ENCODE results near the gene CIDEB. TPM values are rescaled to one million over a fixed set of nuclear protein-coding genes. Genes with fewer than 3 reads are reported as not detected.

The CIDEB gene
- total and polyA plus RNA-seq, 9 of the 15 experiments (the other 6 are each of a cell fraction or from before 2014, with no cell fraction given), result 0.03 to 0.35 (median 0.09) TPM; not detected in 3

DNA sequence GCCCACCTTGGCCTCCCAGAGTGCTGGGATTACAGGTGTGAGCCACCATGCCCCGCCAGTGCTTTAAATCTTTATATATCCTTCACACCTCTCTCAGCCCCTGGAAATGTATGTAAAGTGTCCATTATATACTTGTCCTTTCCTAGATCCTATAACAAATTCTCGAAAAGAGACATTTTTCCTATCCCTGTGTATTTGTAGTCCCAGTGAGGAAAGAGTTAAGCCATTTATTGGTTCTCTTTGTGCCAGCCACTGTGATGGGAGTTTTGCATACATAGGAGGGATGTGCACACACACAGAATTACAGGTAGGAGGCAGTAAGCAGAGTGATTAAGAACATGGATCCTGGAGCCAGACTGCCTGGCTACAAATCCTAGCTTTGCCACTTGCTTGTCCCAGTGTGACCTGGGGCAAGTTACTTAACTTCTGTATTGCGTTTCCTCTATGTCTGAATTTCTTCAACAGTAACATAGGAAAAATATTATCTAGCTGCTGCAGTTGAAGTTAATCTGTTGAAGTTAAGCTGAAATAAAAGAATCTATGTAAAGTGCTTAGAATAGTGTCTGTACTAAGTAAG lies 34.3 kb downstream of the CIDEB start:
- H3K79me2 ChIP-seq (ENCODE audit: control insufficient read depth, insufficient read depth, low read length), result peaks cover 9% of the 10 kb centered on the region; the same call in 1 of the 3 replicates
- intact Hi-C loops (cut with micrococcal nuclease), result no loop called here
- no peaks in the 10 kb centered on the region for H3K9me3 ChIP-seq (replicated peaks; ENCODE audit: control insufficient read depth, insufficient read depth, low read depth, low read length)
- no peaks in the 10 kb centered on the region; the same call in 2 of the 3 replicates for H3K36me3 ChIP-seq (ENCODE audit: control insufficient read depth, insufficient read depth, low read length)
- H3K27ac ChIP-seq (ENCODE audit: extremely low read depth, low read depth, low read length), result no peak overlapping the region
- no peak overlapping the region for H3K4me3 ChIP-seq
- no peaks in the 10 kb centered on the region for H3K27me3 ChIP-seq (ENCODE audit: control insufficient read depth in 2 of 2, insufficient read depth in 2 of 2, low read length in 2 of 2)
- no peak overlapping the region for H2AFZ ChIP-seq (ENCODE audit: low read depth, low read length)
- peaks cover 27 to 29% of the 10 kb centered on the region in 2 experiments; a peak in 4 of 5 replicates for H3K4me1 ChIP-seq (replicated peaks in 1 of 2; ENCODE audit: control insufficient read depth in 2 of 2, insufficient read depth in 2 of 2, low read length in 2 of 2)
- TF ChIP-seq AFF4 (CRISPR knock-in tag; IDR thresholded peaks at IDR 0.05) (no peak), MTA1 (IDR thresholded peaks at IDR 0.05; ENCODE audit: borderline replicate concordance) (no peak), CTCF (IDR thresholded peaks at IDR 0.05 in 2 of 3, conservative IDR thresholded peaks at IDR 0.05 in 1 of 3; ENCODE audit: insufficient read depth in 2 of 3, low read depth in 1 of 3, low read length in 3 of 3) (0 out of 6 replicates have a peak, but pooled peaks of 2 of the 3 experiments have one; percentile 10 to 25), EZH2 (IDR thresholded peaks at IDR 0.05; ENCODE audit: borderline replicate concordance, low read depth, low read length) (no peak)
- TF ChIP-seq, protein P1, sequence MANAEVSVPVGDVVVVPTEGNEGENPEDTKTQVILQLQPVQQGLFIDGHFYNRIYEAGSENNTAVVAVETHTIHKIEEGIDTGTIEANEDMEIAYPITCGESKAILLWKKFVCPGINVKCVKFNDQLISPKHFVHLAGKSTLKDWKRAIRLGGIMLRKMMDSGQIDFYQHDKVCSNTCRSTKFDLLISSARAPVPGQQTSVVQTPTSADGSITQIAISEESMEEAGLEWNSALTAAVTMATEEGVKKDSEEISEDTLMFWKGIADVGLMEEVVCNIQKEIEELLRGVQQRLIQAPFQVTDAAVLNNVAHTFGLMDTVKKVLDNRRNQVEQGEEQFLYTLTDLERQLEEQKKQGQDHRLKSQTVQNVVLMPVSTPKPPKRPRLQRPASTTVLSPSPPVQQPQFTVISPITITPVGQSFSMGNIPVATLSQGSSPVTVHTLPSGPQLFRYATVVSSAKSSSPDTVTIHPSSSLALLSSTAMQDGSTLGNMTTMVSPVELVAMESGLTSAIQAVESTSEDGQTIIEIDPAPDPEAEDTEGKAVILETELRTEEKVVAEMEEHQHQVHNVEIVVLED (CRISPR knock-in tag; IDR thresholded peaks at IDR 0.05), result no peak
- ATAC-seq (peak; percentile 12; the same call in 1 of the 3 replicates), FAIRE-seq (no peak), DNase-seq (ENCODE audit: extremely low read depth in 1 of 4, low spot score in 3 of 4) (no peak)
- no TSS peak for BruUV-seq (replicated peaks)
- in situ Hi-C loops (cut with MboI), result no loop called here
- no peak overlapping the region for H3K4me2 ChIP-seq (ENCODE audit: insufficient read depth, low read length)
- ChIA-PET POLR2A (interaction anchor here (0.6 to 1.2 kb wide), 2 partner anchors 11 to 17 kb away, joined by 3 to 4 read pairs; partner anchors contain the start of gene TGM1), CTCF (ENCODE audit: low intra/inter-chr PET ratio) (no interaction called here)
- no peak overlapping the region for H3K9ac ChIP-seq (ENCODE audit: insufficient read depth in 1 of 2, low read depth in 2 of 2, low read length in 2 of 2)
- no peaks in the 10 kb centered on the region; the same call in 1 of the 2 replicates for H4K20me1 ChIP-seq (replicated peaks; ENCODE audit: control insufficient read depth, insufficient read depth, low read length)
- WGBS (ENCODE audit: insufficient coverage, low coverage, missing lambda C conversion rate), result 70% methylated on average over 3 of the region's 3 CpGs
- peaks cover 2% of the 10 kb centered on the region for H3K9me1 ChIP-seq (ENCODE audit: control insufficient read depth, insufficient read depth, low read length)

All from K562 (cell line).